ENCODE measurements around the gene NTNG2.

The NTNG2 gene

GRCh38 chr9:132241483-132241839 is 79.6 kb downstream of the NTNG2 start:
- DNase-seq = no peak
- Histone ChIP-seq H4K20me1 (ENCODE audit: insufficient read depth, low read length) (no peaks in the 10 kb centered on the region), H3K9me3 (replicated peaks; ENCODE audit: insufficient read depth, low read length) (no peaks in the 10 kb centered on the region), H3K9me2 (replicated peaks; ENCODE audit: insufficient read depth, low read length) (no peaks in the 10 kb centered on the region), H3K36me3 (replicated peaks; ENCODE audit: insufficient read depth, low read length) (no peaks in the 10 kb centered on the region), H3K27ac (ENCODE audit: low read length) (no peak overlapping the region), H3K9ac (ENCODE audit: low read length) (peak overlapping the region; percentile 34; the same call in 1 of the 2 replicates), H3K27me3 (replicated peaks; ENCODE audit: insufficient read depth, low read length) (peaks cover 56% of the 10 kb centered on the region), H3K79me2 (ENCODE audit: low read length) (no peaks in the 10 kb centered on the region), H3F3A (ENCODE audit: insufficient read depth, low read length) (no peaks in the 10 kb centered on the region; the same call in 1 of the 2 replicates), H2AFZ (ENCODE audit: low read length) (peak overlapping the region; percentile 94), H3K4me3 (ENCODE audit: low read length) (peak overlapping the region; percentile 78), H3K4me2 (ENCODE audit: low read depth, low read length) (peak overlapping the region; percentile 96), H3K4me1 (ENCODE audit: low read length) (no peaks in the 10 kb centered on the region)
- TF ChIP-seq CTCF (IDR thresholded peaks at IDR 0.05; ENCODE audit: low read length) (no peak), EZH2phosphoT487 (IDR thresholded peaks at IDR 0.05; ENCODE audit: low read length) (no peak), EZH2 (optimal IDR thresholded peaks at IDR 0.05; ENCODE audit: low read depth, low read length) (no peak)

GRCh38 chr9:132241840-132242620 is 80.2 kb downstream of the NTNG2 start:
- H3F3A ChIP-seq (ENCODE audit: insufficient read depth, low read length) = no peaks in the 10 kb centered on the region; the same call in 1 of the 2 replicates
- H3K9ac ChIP-seq (ENCODE audit: low read length) = peak overlapping the region; percentile 34; the same call in 1 of the 2 replicates
- no peaks in the 10 kb centered on the region for H4K20me1 ChIP-seq (ENCODE audit: insufficient read depth, low read length)
- H3K27me3 ChIP-seq (replicated peaks; ENCODE audit: insufficient read depth, low read length) = peaks cover 56% of the 10 kb centered on the region
- peak overlapping the region; percentile 78 for H3K4me3 ChIP-seq (ENCODE audit: low read length)
- H3K9me2 ChIP-seq (replicated peaks; ENCODE audit: insufficient read depth, low read length) = no peaks in the 10 kb centered on the region
- no peaks in the 10 kb centered on the region for H3K9me3 ChIP-seq (replicated peaks; ENCODE audit: insufficient read depth, low read length)
- no peaks in the 10 kb centered on the region for H3K4me1 ChIP-seq (ENCODE audit: low read length)
- peak; percentile 68 for DNase-seq
- no peaks in the 10 kb centered on the region for H3K79me2 ChIP-seq (ENCODE audit: low read length)
- no peak for TF ChIP-seq EZH2phosphoT487 (IDR thresholded peaks at IDR 0.05; ENCODE audit: low read length)
- TF ChIP-seq EZH2 (optimal IDR thresholded peaks at IDR 0.05; ENCODE audit: low read depth, low read length) = no peak
- TF ChIP-seq CTCF (IDR thresholded peaks at IDR 0.05; ENCODE audit: low read length) = no peak
- no peak overlapping the region for H3K27ac ChIP-seq (ENCODE audit: low read length)
- H2AFZ ChIP-seq (ENCODE audit: low read length) = peak overlapping the region; percentile 94
- H3K36me3 ChIP-seq (replicated peaks; ENCODE audit: insufficient read depth, low read length) = no peaks in the 10 kb centered on the region
- H3K4me2 ChIP-seq (ENCODE audit: low read depth, low read length) = peak overlapping the region; percentile 96

- H3K9ac ChIP-seq (ENCODE audit: low read length) = peak overlapping the region; percentile 32; the same call in 1 of the 2 replicates
- TF ChIP-seq EZH2phosphoT487 (IDR thresholded peaks at IDR 0.05; ENCODE audit: low read length) (no peak), CTCF (IDR thresholded peaks at IDR 0.05; ENCODE audit: low read length) (no peak), EZH2 (optimal IDR thresholded peaks at IDR 0.05; ENCODE audit: low read depth, low read length) (no peak)
Observed at GRCh38 chr9:132242621-132243155, 80.8 kb downstream of the NTNG2 start.

More at GRCh38 chr9:132242621-132243155, 80.8 kb downstream of the NTNG2 start:
- peak overlapping the region; percentile 82 for H3K4me2 ChIP-seq (ENCODE audit: low read depth, low read length)
- H3K27me3 ChIP-seq (replicated peaks; ENCODE audit: insufficient read depth, low read length) = peaks cover 50% of the 10 kb centered on the region
- H3K27ac ChIP-seq (ENCODE audit: low read length) = no peak overlapping the region
- no peaks in the 10 kb centered on the region for H3K36me3 ChIP-seq (replicated peaks; ENCODE audit: insufficient read depth, low read length)
- H3K79me2 ChIP-seq (ENCODE audit: low read length) = no peaks in the 10 kb centered on the region
- no peaks in the 10 kb centered on the region; the same call in 1 of the 2 replicates for H3F3A ChIP-seq (ENCODE audit: insufficient read depth, low read length)
- H3K4me1 ChIP-seq (ENCODE audit: low read length) = no peaks in the 10 kb centered on the region
- H3K9me3 ChIP-seq (replicated peaks; ENCODE audit: insufficient read depth, low read length) = no peaks in the 10 kb centered on the region
- H2AFZ ChIP-seq (ENCODE audit: low read length) = peak overlapping the region; percentile 71
- DNase-seq = no peak
- H3K9me2 ChIP-seq (replicated peaks; ENCODE audit: insufficient read depth, low read length) = no peaks in the 10 kb centered on the region
- no peaks in the 10 kb centered on the region for H4K20me1 ChIP-seq (ENCODE audit: insufficient read depth, low read length)
- H3K4me3 ChIP-seq (ENCODE audit: low read length) = peak overlapping the region; percentile 65
